Dedifferentiated amniotic fluid mesenchymal stem cell (primary cell): ENCODE data around the gene RAB40C.
"Not testable (repeated sequence)": the region's sequence is repeated elsewhere in the genome, so short reads cannot be mapped to it uniquely, and the experiment has no call there.

ENCODE experiments used
- DNase-seq: peaks from one replicate; pipeline ENCODE4 v3.0.0-alpha.2; 2016; ENCODE audit errors: extremely low spot score

The RAB40C gene

DNA sequence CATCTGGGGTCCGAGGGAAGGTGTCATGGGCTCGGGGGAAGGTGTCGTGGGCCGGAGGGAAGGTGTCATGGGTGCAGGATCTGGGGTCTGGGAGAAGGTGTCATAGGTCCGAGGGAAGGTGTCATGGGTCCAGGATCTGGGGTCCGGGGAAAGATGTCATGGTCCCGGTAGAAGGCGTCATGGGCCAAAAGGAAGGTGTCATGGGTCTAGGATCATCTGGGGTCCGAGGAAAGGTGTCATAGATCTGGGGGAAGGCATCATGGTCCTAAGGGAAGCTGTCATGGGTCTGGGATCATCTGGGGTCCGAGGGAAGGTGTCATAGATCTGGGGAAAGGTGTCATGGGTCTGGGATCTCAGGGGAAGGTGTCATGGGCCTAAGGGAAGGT lies 942 bp downstream of the RAB40C start:
- DNase-seq, result no peak

DNA sequence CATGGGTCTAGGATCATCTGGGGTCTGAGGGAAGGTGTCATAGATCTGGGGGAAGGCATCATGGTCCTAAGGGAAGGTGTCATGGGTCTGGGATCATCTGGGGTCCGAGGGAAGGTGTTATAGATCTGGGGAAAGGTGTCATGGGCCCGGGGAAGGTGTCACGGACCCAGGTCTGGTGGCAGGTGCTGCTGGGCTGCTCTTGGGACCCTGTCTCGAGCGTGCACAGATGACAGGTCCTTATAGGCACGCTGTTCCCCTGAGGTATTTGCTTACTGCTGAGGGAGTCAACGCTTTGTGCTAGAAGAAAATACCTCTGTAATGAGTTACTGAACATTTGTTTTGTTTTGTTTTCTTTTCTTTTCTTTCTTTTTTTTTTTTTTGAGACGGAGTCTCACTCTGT lies 1.4 kb downstream of the RAB40C start:
- DNase-seq, result no peak

DNA sequence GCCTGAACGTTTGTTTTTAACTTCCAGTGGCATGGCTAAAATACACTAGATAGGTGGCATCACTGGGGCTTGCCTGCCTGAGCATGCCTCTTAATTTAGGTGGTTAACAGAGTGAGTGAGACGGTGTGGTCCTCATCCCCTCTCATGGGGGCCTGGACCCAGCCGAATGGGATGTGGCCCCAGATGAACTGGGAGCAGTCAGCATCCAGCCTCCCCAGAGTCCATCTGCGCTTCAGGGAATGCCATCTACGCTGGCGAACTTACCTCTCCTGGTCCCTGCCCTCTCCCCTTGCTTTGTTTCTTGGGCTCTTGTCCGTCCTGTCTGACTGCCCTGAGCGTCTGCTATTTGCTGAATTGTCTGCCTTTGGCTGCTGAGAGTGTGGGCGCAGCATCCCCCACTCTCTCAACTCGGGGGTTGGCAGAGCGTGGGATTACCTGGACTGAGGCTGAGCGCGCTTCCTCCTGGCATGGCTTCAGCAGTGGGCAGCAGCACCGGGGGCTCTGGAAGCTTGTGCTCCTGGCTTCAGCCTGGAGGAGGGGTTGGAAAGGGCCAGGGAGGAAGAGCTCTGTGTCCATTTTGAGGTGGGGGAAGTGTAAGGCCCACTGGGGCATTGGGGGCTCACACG lies 2.1 kb downstream of the RAB40C start:
- no peak for DNase-seq

DNA sequence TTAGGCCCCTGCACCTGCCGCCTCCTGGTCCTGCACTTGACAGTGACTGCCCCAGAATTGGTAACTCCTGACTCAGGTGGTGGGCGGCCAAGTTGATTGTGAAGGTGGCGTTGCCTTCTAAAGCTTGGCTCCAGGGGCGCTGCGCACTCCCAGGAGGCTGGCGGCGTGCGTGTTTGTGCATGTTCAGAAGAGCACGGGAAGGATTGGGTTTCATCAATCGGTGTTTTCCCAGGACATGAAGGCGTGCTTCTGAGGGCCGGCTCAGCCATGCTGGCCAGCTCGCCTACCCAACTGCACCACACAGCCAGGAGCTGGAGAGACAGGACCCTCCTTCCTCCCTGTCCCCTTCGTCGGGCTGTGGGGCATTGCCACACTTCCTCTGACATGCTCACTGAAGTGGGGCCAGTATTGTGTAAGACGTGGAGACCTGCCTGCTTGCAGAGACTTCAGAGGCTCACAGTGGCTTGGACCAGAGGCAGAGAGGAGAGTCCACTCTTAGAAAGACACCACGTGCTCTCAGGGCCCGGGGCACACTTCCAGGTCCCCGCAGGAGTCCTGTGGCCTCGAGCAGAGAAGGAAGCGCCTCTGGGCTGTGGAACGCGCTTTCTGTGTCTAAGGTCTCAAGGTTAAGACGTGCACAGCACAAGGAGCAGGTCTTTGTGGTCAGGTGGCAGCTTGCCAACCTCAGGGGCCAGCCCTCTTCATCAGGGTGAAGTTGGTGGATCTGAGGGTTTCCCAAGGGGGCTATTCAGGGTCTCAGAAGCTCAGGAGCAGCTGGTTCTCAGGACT lies 2.8 kb downstream of the RAB40C start:
- DNase-seq, result no peak

DNA sequence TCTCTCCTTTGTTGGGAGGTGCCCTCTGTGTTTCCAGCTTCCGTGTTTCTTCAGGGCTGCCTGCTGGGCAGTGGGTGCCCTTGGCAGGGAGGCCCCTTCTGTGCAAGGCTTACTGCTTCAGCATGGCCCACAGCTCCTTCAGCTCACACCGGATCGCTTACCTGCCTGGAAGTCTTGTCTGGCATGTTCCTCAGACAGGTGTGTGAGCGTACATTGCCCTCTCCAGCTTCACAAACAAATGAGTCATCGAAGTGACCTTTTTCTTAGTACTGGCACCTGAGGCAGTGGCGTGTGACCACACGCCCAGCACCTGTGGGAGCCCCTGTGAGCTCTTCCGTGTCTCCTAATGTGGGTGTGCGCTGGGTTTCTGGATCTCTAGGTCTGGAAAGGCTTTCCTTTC lies 3.5 kb downstream of the RAB40C start:
- DNase-seq, result no peak

DNA sequence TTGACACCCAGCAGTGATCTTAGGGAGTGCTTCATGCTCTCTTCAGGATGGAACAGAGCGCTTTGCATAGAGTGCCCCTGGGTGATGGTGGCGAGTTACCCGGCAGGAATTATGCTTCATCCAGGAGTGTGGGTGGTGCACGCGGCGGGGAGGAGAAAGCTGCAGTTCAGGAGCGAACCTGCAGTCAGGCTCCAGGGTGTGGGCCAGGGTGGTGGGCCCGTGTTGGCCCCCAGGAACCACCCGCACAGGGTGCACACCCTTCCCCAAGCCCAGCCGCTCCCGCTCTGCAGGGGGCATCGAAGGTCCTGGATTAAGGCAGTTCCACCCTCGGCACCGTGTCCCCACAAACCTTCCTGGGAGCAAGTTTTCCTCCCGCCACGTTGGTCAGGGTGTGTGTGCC lies 3.9 kb downstream of the RAB40C start:
- DNase-seq, result no peak

DNA sequence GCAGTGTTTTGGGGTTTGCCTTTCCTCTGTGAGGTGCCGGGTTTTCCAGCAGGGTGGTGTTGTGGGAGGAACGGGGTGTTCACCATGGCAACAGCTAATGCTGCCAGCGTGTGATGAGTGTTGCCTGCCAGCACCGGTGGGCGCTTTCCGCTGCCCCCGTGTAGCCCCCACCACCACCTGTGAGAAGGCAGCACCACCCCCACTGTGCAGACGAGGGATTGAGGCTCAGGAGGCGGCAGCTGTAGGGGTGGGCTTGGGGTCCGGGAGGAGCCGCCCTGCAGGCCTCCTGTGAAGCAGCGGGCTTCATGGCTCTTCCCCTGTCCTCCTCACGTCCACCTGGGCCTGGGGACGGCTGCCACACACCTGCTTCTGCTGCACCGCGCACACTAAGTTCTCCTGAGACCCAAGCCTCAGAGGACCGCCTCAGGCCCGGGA lies 5.2 kb downstream of the RAB40C start:
- DNase-seq, result no peak

DNA sequence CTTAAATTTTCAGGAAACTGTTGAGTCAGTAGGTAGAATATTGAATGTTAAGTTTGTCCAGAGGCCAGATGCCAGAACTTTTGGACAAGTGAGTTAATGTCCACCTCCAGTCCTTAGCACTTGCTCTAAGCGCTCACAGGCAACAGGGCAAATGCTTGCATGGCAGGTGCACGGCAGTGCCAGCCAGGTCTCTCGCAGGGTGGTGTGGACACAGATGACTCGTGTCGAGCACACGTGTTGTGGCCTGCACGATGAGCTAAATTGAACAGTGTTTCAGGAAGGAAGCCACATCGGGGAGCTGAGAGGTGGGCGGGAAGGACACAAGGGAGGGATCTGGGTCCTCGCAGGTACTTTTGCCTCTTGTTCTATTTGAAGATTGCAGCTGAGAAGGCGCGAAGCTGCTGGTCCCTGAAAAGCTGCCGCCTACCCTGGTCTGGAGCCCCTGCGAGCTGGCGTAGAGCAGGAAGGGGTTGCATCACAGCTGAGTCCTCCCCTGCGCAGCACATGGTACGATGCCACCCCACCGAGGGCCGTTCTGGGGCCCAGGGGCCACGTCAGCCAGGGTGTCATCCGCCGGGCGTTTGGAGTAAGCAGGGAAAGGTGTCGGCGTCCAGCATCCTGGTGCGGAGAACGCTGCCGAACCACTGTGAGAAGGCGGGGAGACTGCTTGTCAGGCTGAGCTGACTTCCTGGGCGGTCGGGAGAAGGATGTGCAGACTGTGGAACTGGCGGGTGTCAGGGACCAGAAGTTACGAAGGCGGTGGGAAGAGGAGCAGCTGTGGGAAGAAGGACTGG lies 6.3 kb downstream of the RAB40C start:
- no peak for DNase-seq

DNA sequence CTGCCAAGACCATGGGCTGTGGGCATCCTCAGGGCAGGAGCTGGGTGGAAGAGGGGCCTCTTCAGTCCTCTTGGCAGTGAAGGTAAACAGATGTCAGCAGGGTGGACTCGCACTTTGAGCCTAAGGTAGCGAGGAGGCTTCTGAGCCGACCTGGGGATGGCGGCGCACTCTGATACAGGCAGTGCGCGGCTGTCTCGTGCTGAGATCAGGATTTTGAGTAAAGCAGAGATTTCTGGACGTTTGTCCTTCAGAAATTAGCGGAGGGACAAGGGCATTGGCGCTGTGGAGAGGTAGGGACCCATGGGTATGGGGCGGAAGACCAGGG lies 6.8 kb downstream of the RAB40C start:
- no peak for DNase-seq

DNA sequence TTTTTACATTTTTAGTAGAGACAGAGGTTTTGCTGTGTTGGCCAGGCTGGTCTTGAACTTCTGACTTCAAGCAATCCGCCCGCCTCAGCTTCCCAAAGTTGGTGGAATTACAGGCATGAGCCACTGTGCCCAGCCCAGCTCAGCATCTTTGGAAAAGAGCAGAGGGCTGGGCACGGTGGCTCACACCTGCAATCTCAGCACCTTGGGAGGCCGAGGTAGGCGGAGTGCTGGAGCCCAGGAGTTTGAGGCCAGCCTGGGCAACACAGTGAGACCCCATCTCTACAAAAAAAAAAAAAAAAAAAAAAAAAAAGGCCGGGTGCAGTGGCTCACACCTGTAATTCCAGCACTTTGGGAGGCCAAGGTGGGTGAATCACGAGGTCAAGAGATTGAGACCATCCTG lies 7.8 kb downstream of the RAB40C start:
- DNase-seq, result not testable (repeated sequence)

DNA sequence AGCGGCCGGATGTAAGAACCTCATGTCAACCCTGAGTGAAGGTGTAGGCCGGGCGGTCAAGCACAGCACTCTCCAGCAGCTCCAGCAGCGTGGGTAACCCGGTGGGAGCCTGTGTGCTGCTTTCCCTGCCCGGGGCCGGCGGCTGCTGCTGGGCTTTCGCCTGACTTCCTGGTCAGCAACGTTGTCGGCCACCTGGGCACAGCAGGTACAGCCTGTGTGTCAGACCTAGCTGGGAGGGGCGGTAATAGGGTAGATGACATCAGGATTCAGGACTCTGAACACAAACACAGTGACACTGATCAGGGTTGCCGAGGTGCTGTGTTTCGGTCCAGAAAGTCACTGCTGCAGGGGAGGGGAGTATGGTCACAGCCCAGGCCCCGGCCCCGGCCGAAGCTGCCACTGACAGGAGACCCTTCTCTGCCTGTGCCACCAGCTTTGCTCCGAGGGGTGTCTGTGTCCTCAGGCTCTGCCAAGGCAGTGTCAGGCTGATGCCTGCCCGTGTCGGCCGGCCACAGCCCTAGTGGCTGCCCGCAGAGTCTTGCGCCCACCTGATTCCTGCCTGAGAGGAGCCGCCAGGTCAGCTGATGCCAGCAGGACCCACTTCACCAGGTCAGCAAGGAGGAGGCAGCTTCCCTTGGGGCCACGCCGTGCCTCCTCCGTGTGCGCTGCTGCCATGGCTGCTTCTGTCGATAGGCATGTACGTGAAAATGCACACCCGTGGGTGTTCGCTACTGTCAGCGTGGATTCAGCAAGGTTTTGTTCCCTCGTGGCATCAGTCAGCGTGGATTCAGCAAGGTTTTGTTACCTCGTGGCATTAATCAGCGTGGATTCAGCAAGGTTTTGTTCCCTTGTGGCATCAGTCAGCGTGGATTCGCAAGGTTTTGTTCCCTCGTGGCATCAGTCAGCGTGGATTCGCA lies 9.2 kb downstream of the RAB40C start:
- DNase-seq, result no peak

DNA sequence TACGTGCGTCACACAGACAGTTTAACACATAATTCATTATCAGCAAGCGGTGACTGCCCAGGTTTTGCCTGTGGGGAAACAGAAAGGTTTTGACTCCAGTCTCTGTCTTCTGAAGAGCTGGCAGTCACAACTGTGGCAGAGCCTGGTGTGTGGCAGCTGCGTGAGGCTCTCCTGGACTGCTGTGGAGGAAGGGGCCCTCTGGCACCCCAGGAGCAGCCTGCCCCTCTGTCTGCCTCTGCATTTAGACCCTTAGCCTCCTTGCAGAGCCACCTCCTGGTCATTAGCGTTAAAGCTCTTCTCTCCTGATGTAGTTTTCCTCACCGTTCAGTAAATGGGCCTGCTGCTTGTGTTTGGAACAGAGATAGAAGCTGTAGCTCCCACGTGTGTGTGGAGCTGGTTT lies 10.9 kb downstream of the RAB40C start:
- no peak for DNase-seq

DNA sequence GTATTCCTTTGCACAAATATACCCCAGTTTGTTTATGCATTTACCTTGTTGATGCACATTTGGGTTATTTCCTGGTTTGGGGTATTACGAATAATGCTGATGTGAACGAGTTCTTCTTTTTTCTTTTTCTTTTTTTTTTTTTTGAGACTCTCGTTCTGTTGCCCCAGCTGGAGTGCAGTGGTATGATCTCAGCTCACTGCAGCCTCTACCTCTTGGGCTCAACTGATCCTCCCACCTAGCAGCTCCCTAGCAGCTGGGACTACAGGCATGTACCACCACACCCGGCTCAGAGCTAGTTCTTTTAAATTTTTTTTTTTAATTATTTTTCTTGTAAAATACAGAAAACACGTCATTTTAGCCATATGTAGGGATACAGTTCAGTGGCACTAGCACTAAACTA lies 14.1 kb downstream of the RAB40C start:
- no peak for DNase-seq

DNA sequence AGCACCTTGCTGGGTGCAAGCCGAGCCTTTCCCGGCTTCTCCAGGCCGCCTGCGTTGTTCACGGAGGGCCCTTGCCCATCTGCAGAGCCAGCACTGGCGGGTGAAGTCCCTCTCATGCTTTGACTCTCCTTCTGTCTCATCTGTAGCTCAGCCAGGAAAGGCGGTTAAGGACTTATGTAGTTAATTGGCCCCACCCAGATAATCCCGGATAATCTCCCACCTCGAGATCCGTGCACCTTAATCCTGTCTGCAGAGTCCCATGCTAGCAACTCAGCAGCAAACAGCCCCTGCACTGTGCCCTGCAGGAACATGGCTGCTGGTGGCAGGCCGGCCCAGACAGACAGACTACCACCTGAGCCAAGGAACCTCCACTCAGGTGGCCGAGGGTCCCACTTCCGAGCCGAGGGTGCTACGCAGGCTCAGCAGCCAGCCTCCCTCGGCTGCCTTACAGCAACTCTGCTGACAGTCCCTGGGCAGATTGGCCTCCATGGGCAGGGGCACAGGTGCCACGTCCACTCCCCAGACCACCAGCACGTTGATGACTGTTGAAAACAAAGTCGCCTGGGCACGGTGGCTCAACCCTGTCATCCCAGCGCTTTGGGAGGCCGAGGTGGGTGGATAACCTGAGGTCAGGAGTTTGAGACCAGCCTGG lies 16.9 kb downstream of the RAB40C start:
- DNase-seq, result no peak

DNA sequence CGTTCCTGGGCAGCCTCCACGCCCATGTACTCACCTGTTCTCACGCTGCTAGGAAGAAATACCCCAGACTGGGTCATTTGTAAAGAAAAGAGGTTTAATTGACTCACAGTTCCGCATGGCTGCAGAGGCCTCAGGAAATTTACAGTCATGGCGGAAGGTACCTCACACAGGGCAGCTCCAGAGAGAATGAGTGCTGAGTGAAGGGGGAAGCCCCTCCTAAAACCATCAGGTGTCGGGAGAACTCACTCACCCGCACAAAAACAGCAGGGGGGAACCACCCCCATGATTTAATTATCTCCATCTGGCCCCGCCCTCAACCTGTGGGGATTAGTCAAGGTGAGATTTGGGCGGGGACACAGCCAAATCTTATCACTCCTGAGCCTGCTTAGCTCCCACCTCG lies 18.2 kb downstream of the RAB40C start:
- no peak for DNase-seq

DNA sequence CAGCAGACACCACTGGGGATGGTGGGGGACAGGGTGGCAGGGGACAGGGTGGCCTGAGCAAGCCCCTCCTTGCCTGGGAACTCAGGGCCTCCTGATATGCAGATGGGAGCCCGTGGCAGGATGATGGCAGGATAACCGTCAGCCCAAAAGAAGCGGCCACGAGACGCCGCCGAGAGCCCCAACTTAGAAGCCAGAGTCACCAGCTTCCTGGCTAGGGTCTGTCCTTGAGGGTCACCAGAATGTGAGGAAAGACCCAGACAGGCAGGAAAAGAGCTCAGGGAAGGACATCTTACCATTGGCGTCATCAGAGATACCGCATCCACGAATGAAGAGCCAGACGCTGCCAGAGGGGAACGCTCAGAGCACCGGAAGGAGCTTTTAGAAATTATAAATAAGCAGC lies 19.4 kb downstream of the RAB40C start:
- no peak for DNase-seq

DNA sequence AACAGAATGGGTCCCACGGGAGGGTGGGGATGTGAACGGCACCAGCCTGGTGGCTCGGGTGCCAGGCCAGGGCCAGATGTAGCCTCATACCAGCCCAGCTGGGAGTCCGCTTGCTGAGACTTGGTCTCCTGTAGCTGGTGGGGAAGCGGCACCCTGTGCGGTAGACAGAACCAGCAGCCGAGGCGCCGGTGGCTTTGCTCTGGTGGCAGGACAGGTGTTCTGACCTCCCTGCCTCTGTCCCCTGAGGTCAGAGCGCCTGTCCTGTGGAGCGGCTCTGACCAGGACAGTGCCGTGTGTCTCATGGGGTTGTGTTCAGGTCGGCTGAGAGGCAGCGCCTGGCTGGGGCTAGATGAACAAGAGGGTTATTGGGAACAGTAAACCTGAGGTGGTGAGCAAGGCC lies 20.1 kb downstream of the RAB40C start:
- no peak for DNase-seq

DNA sequence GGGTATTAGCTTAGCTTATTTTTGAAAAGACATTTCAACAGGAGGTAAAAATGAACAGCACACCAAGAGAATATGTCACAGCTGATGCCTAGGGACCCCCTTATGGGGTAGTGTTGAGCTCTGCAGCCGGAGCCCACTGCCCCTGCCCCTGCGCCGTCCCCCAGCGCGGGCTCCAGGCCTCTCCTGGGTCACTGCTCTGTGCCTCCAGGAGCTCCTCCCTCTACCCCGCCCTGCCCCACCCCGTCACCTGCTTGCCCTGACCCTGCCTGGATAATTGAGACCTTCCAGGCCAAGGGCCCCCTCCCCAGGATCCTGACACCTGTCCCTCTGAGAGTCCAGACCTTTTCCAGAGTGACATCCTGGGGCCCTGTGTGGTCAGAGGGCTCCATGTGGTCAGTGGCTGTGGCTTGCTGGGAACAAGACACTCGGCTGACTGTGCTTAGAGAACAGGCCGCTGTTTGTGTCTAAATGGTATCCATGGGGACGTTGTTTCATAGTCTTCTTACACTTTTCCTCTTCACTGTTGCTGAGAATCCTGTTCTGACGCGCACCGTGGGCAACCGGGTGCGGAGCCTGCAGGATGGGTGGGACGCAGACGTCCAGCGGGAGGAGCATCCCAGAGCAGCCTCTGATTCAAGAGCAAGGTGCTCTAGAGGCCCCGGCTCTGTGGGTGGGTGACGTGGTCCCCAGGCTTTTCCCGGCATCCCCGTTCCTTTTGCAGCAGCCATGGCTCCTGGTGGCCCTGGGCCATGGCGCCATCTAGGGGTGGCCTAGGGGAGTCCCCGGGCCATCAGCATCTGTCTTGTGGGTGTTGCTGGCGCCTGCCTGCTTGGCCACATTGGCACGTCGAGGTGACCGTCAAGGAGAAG lies 20.9 kb downstream of the RAB40C start:
- no peak for DNase-seq

DNA sequence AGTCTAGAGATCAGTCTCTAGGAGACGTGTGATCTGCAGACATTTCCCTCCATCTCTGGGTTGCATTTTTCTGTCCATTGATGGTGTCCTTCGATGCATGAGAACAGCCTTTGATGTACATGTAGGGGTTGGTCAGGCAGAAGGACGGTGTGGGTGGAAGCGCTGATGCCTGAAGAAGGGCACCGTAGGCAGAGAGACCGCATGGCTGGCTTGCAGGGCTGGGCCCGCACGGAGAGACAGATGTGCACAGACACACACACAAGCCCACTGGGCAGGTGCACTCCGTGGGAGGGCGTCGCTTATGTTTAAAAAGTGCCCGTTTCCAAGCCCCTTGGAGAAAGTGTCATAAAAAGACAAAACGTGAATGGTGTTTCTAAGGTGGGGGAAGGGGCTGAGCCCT lies 25.3 kb downstream of the RAB40C start:
- DNase-seq, result no peak
